GM12878 (cell line): ENCODE data around the gene MRM3.

Experiments
- ATF7 ChIP-seq: fragments of 450-650 bp; IDR thresholded peaks from 2 replicates; pipeline ENCODE4 v1.6.1; 2016; ENCODE audit warnings: low read depth, mild to moderate bottlenecking
- NR2C2 ChIP-seq: IDR thresholded peaks from 2 replicates; pipeline ENCODE4 v1.6.1; 2011; ENCODE audit warnings: borderline replicate concordance, low read depth; ENCODE audit not compliant: control insufficient read depth, insufficient read length
- POLR2A ChIP-seq: IDR thresholded peaks from 2 replicates; pipeline ENCODE4 v1.6.1; 2011; ENCODE audit warnings: low read depth, mild to moderate bottlenecking, low read length
- POLR2AphosphoS5 ChIP-seq: IDR thresholded peaks from 2 replicates; pipeline ENCODE4 v1.6.1; 2011; ENCODE audit warnings: mild to moderate bottlenecking, low read length, inconsistent platforms
- SIN3A ChIP-seq: IDR thresholded peaks from 2 replicates; pipeline ENCODE4 v1.6.1; 2012; ENCODE audit warnings: low read depth, low read length, improper control_type of control experiment
- SMC3 ChIP-seq: IDR thresholded peaks from 2 replicates; pipeline ENCODE4 v1.6.1; 2011; ENCODE audit warnings: low read length, improper control_type of control experiment, borderline replicate concordance
- SREBF2 ChIP-seq: IDR thresholded peaks from 2 replicates; pipeline ENCODE4 v1.6.1; 2012; ENCODE audit warnings: mild to moderate bottlenecking, low read length
- TF ChIP-seq, protein P1 (sequence below): IDR thresholded peaks from 2 replicates; pipeline ENCODE4 v1.6.1; 2011; ENCODE audit warnings: borderline replicate concordance, low read depth, mild to moderate bottlenecking, moderate library complexity, low read length; ENCODE audit not compliant: insufficient read depth, poor library complexity, severe bottlenecking
- TF ChIP-seq, protein P2 (sequence below): IDR thresholded peaks from 2 replicates; pipeline ENCODE4 v1.6.1; 2011; ENCODE audit warnings: mild to moderate bottlenecking, low read depth, low read length, moderate library complexity; ENCODE audit not compliant: insufficient replicate concordance
- TF ChIP-seq, protein P3 (sequence below): fragments of 450-650 bp; IDR thresholded peaks from 2 replicates; pipeline ENCODE4 v1.6.1; 2016; ENCODE audit warnings: mild to moderate bottlenecking, moderate library complexity, borderline replicate concordance

DNA sequence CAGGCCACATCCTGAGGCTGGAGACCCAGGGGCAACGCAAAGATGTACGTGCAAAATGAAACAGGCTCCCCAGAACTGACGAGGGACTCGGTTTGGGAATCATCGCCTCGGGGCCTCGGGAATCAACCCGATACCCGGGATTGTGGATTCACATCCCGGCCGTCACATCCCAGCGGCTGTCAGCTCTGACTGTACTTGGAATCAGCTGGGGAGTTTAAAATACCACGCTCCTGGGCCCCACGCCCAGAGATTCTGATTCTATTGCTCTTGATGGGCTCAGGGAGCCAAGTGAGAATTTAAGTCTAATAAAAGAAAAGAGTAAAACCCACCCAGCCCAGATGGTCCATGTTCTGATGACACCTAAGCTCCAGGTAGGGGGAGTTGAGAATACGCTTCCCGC, 42.2 kb downstream of the MRM3 start:
- TF ChIP-seq, protein P1, sequence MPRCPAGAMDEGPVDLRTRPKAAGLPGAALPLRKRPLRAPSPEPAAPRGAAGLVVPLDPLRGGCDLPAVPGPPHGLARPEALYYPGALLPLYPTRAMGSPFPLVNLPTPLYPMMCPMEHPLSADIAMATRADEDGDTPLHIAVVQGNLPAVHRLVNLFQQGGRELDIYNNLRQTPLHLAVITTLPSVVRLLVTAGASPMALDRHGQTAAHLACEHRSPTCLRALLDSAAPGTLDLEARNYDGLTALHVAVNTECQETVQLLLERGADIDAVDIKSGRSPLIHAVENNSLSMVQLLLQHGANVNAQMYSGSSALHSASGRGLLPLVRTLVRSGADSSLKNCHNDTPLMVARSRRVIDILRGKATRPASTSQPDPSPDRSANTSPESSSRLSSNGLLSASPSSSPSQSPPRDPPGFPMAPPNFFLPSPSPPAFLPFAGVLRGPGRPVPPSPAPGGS: no peak
- TF ChIP-seq POLR2A (no peak), SIN3A (no peak), SMC3 (no peak), POLR2AphosphoS5 (no peak), SREBF2 (no peak), NR2C2 (no peak), ATF7 (no peak)
- TF ChIP-seq, protein P2, sequence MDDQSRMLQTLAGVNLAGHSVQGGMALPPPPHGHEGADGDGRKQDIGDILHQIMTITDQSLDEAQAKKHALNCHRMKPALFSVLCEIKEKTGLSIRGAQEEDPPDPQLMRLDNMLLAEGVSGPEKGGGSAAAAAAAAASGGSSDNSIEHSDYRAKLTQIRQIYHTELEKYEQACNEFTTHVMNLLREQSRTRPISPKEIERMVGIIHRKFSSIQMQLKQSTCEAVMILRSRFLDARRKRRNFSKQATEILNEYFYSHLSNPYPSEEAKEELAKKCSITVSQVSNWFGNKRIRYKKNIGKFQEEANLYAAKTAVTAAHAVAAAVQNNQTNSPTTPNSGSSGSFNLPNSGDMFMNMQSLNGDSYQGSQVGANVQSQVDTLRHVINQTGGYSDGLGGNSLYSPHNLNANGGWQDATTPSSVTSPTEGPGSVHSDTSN: no peak
- TF ChIP-seq, protein P3, sequence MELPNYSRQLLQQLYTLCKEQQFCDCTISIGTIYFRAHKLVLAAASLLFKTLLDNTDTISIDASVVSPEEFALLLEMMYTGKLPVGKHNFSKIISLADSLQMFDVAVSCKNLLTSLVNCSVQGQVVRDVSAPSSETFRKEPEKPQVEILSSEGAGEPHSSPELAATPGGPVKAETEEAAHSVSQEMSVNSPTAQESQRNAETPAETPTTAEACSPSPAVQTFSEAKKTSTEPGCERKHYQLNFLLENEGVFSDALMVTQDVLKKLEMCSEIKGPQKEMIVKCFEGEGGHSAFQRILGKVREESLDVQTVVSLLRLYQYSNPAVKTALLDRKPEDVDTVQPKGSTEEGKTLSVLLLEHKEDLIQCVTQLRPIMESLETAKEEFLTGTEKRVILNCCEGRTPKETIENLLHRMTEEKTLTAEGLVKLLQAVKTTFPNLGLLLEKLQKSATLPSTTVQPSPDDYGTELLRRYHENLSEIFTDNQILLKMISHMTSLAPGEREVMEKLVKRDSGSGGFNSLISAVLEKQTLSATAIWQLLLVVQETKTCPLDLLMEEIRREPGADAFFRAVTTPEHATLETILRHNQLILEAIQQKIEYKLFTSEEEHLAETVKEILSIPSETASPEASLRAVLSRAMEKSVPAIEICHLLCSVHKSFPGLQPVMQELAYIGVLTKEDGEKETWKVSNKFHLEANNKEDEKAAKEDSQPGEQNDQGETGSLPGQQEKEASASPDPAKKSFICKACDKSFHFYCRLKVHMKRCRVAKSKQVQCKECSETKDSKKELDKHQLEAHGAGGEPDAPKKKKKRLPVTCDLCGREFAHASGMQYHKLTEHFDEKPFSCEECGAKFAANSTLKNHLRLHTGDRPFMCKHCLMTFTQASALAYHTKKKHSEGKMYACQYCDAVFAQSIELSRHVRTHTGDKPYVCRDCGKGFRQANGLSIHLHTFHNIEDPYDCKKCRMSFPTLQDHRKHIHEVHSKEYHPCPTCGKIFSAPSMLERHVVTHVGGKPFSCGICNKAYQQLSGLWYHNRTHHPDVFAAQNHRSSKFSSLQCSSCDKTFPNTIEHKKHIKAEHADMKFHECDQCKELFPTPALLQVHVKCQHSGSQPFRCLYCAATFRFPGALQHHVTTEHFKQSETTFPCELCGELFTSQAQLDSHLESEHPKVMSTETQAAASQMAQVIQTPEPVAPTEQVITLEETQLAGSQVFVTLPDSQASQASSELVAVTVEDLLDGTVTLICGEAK: no peak
